Measurements from ENCODE around the gene INPP4A.
"Not testable (repeated sequence)": the region's sequence is repeated elsewhere in the genome, so short reads cannot be mapped to it uniquely, and the experiment has no call there.

INPP4A gene

DNA sequence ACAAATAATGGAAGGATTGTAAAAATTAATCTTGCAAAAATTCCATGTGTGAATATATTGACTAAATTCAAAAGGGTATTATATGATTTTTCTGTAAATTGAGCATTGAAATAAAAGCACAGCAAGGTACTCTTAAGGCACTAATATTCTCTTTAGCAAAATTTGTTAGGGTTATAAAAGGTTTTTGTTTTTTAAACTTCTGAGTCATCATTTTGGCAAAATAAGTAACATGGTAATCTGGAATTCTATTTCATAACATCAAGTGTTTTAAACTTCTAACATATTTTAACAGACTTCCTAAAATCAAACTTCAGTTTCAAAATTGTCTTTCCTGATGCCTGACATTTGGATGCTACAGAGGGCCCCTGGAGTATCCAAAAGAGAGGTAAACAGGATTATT lies 12.5 kb upstream of the INPP4A start:
- H3K27me3 ChIP-seq (ENCODE audit: control insufficient read depth in 3 of 3, insufficient read depth in 3 of 3, low read depth in 1 of 3, low read length in 3 of 3), result no peaks in the 10 kb centered on the region
- no peak overlapping the region for H3K18ac ChIP-seq (ENCODE audit: low read length)
- no peaks in the 10 kb centered on the region for H3K4me1 ChIP-seq (ENCODE audit: control insufficient read depth in 2 of 2, insufficient read depth in 1 of 2, low read depth in 1 of 2, low read length in 2 of 2)
- H3K4ac ChIP-seq (ENCODE audit: low read length), result no peak overlapping the region
- no peak overlapping the region for H3K27ac ChIP-seq (replicated peaks; ENCODE audit: low read length)
- H3K4me3 ChIP-seq (ENCODE audit: low read length in 2 of 2), result no peak overlapping the region
- no peak overlapping the region for H3K14ac ChIP-seq (ENCODE audit: low read length)
- no peak overlapping the region for H2BK12ac ChIP-seq (ENCODE audit: low read length)
- H3K9ac ChIP-seq (ENCODE audit: low read depth, low read length, poor library complexity), result no peak overlapping the region
- no peak overlapping the region for H4K8ac ChIP-seq (ENCODE audit: low read depth, low read length)
- H2BK15ac ChIP-seq (ENCODE audit: low read length), result no peak overlapping the region
- no peak overlapping the region for H2BK5ac ChIP-seq (ENCODE audit: low read length)
- no peak overlapping the region for H4K91ac ChIP-seq (ENCODE audit: low read depth, low read length, poor library complexity)
- no peaks in the 10 kb centered on the region for H3K79me1 ChIP-seq (ENCODE audit: low read depth, low read length)
- no peaks in the 10 kb centered on the region for H3K36me3 ChIP-seq (replicated peaks in 1 of 2; ENCODE audit: control insufficient read depth in 2 of 2, insufficient read depth in 2 of 2, low read length in 2 of 2)
- H2AK5ac ChIP-seq (ENCODE audit: low read depth, low read length), result no peak overlapping the region
- peaks cover 3 to 24% of the 10 kb centered on the region in 2 donors for H3K9me3 ChIP-seq (replicated peaks in 1 of 2; ENCODE audit: control insufficient read depth in 2 of 2, insufficient read depth in 1 of 2, low read depth in 1 of 2, low read length in 2 of 2)
- no peak overlapping the region for H2BK120ac ChIP-seq (ENCODE audit: low read depth, low read length)
- DNase-seq (ENCODE audit: low spot score), result no peak
- H2AFZ ChIP-seq (ENCODE audit: low read length), result no peak overlapping the region
- no peak overlapping the region for H3K4me2 ChIP-seq (ENCODE audit: insufficient read depth, low read length, poor library complexity, severe bottlenecking)
- no peak overlapping the region for H3K23ac ChIP-seq (ENCODE audit: low read depth, low read length, poor library complexity)

DNA sequence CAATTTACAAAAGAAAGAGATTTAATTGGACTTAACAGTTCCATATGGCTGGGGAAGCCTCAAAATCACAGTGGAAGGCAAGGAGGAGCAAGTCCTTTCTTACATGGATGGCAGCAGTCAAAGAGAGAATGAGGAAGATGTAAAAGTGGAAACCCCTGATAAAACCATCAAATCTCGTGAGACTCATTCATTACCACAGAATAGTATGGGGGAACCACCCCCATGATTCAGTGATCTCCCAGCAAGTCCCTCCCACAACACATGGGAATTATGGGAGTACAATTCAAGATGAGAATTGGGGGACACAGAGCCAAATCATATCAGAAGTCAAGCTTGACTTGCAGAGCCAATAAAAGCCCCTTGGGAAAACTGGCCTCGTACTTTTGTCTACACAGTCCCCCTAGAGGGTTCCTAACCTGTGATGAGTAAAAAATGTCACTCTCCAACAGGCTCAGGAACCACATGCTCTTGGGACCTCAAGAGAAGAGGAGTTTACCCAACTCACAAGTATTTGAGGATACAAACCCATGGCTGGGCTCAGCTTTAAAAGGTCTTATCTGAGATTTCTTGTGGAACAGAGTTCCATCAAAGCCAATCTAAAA lies 11.2 kb upstream of the INPP4A start:
- Histone ChIP-seq H2BK5ac (ENCODE audit: low read length) (no peak overlapping the region), H3K79me1 (ENCODE audit: low read depth, low read length) (no peaks in the 10 kb centered on the region), H3K27me3 (ENCODE audit: control insufficient read depth in 3 of 3, insufficient read depth in 3 of 3, low read depth in 1 of 3, low read length in 3 of 3) (no peaks in the 10 kb centered on the region), H3K14ac (ENCODE audit: low read length) (no peak overlapping the region), H2AK5ac (ENCODE audit: low read depth, low read length) (no peak overlapping the region), H2BK15ac (ENCODE audit: low read length) (no peak overlapping the region), H2BK120ac (ENCODE audit: low read depth, low read length) (no peak overlapping the region), H2BK12ac (ENCODE audit: low read length) (no peak overlapping the region), H3K36me3 (replicated peaks in 1 of 2; ENCODE audit: control insufficient read depth in 2 of 2, insufficient read depth in 2 of 2, low read length in 2 of 2) (no peaks in the 10 kb centered on the region), H3K4me1 (ENCODE audit: control insufficient read depth in 2 of 2, insufficient read depth in 1 of 2, low read depth in 1 of 2, low read length in 2 of 2) (no peaks in the 10 kb centered on the region), H3K9ac (ENCODE audit: low read depth, low read length, poor library complexity) (no peak overlapping the region), H3K23ac (ENCODE audit: low read depth, low read length, poor library complexity) (no peak overlapping the region), H3K27ac (replicated peaks; ENCODE audit: low read length) (no peak overlapping the region), H2AFZ (ENCODE audit: low read length) (no peak overlapping the region), H3K4me2 (ENCODE audit: insufficient read depth, low read length, poor library complexity, severe bottlenecking) (no peak overlapping the region), H4K91ac (ENCODE audit: low read depth, low read length, poor library complexity) (no peak overlapping the region), H3K9me3 (replicated peaks in 1 of 2; ENCODE audit: control insufficient read depth in 2 of 2, insufficient read depth in 1 of 2, low read depth in 1 of 2, low read length in 2 of 2) (peaks cover 3 to 22% of the 10 kb centered on the region in 2 donors), H3K4ac (ENCODE audit: low read length) (no peak overlapping the region), H4K8ac (ENCODE audit: low read depth, low read length) (no peak overlapping the region), H3K4me3 (ENCODE audit: low read length in 2 of 2) (no peak overlapping the region), H3K18ac (ENCODE audit: low read length) (no peak overlapping the region)
- DNase-seq (ENCODE audit: low spot score), result no peak
- no CpG with 5 or more reads among the region's 2 CpGs for WGBS, 2 donors (ENCODE audit: extremely low coverage in 2 of 2, insufficient read length in 2 of 2, insufficient replicate concordance in 1 of 2)

DNA sequence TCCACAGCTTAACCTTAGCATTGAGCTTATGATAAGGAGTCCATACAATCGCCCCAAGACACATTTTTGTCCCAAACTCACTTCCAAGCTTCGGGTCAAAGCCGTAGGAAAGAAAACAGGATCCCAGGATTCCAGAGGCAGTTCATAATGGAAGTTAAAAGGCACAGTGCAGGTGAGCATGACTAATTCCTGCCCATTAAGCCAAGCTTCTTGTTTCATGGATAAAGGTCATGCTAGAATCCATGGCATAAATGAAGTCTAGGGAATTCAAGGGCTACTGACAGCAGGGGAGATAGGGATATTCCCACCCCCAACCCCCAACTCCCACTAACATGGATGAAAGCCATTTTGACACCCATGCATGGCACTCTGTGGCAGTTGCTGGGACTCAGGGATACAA lies 10.2 kb upstream of the INPP4A start:
- Histone ChIP-seq H4K8ac (ENCODE audit: low read depth, low read length) (no peak overlapping the region), H3K18ac (ENCODE audit: low read length) (no peak overlapping the region), H2AK5ac (ENCODE audit: low read depth, low read length) (no peak overlapping the region), H3K23ac (ENCODE audit: low read depth, low read length, poor library complexity) (no peak overlapping the region), H4K91ac (ENCODE audit: low read depth, low read length, poor library complexity) (no peak overlapping the region), H3K79me1 (ENCODE audit: low read depth, low read length) (no peaks in the 10 kb centered on the region), H3K14ac (ENCODE audit: low read length) (no peak overlapping the region), H3K4ac (ENCODE audit: low read length) (no peak overlapping the region), H2BK120ac (ENCODE audit: low read depth, low read length) (no peak overlapping the region), H3K36me3 (replicated peaks in 1 of 2; ENCODE audit: control insufficient read depth in 2 of 2, insufficient read depth in 2 of 2, low read length in 2 of 2) (no peaks in the 10 kb centered on the region), H2BK5ac (ENCODE audit: low read length) (no peak overlapping the region), H3K4me2 (ENCODE audit: insufficient read depth, low read length, poor library complexity, severe bottlenecking) (no peak overlapping the region), H3K27ac (replicated peaks; ENCODE audit: low read length) (no peak overlapping the region), H3K4me3 (ENCODE audit: low read length in 2 of 2) (no peak overlapping the region), H2BK15ac (ENCODE audit: low read length) (no peak overlapping the region), H3K9me3 (replicated peaks in 1 of 2; ENCODE audit: control insufficient read depth in 2 of 2, insufficient read depth in 1 of 2, low read depth in 1 of 2, low read length in 2 of 2) (peaks cover 3 to 21% of the 10 kb centered on the region in 2 donors), H2BK12ac (ENCODE audit: low read length) (no peak overlapping the region), H3K4me1 (ENCODE audit: control insufficient read depth in 2 of 2, insufficient read depth in 1 of 2, low read depth in 1 of 2, low read length in 2 of 2) (no peaks in the 10 kb centered on the region), H2AFZ (ENCODE audit: low read length) (no peak overlapping the region), H3K9ac (ENCODE audit: low read depth, low read length, poor library complexity) (no peak overlapping the region), H3K27me3 (ENCODE audit: control insufficient read depth in 3 of 3, insufficient read depth in 3 of 3, low read depth in 1 of 3, low read length in 3 of 3) (no peaks in the 10 kb centered on the region)
- no CpG with 5 or more reads among the region's 3 CpGs for WGBS, 2 donors (ENCODE audit: extremely low coverage in 2 of 2, insufficient read length in 2 of 2, insufficient replicate concordance in 1 of 2)
- no peak for DNase-seq (ENCODE audit: low spot score)

DNA sequence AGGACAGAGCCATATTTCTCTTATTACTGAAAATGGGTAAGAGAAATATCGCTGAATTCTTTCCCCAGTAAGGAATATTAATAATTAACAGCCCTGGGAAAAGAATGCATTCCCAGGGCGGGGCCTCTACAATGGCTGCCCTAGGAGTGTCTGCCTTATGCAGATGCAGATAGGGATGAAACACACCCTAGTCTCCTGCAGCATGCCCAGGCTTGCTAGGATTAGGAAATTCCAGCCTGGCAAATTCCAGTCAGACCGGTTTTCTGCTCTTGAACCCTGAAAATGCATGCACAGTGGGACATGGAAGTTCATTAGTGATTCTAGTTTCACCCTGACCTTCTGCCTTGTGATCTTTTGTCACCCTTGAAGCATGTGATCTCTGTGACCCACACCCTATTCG lies 9.0 kb upstream of the INPP4A start:
- not testable (repeated sequence) for H3K14ac ChIP-seq (ENCODE audit: low read length); H3K23ac ChIP-seq (ENCODE audit: low read depth, low read length, poor library complexity); H3K4me1 ChIP-seq (ENCODE audit: control insufficient read depth in 2 of 2, insufficient read depth in 1 of 2, low read depth in 1 of 2, low read length in 2 of 2); H3K36me3 ChIP-seq (replicated peaks in 1 of 2; ENCODE audit: control insufficient read depth in 2 of 2, insufficient read depth in 2 of 2, low read length in 2 of 2); H3K18ac ChIP-seq (ENCODE audit: low read length); H4K8ac ChIP-seq (ENCODE audit: low read depth, low read length); H2BK5ac ChIP-seq (ENCODE audit: low read length); H4K91ac ChIP-seq (ENCODE audit: low read depth, low read length, poor library complexity); H2BK120ac ChIP-seq (ENCODE audit: low read depth, low read length); H2BK15ac ChIP-seq (ENCODE audit: low read length); DNase-seq (ENCODE audit: low spot score); H3K4ac ChIP-seq (ENCODE audit: low read length); H2BK12ac ChIP-seq (ENCODE audit: low read length); H2AFZ ChIP-seq (ENCODE audit: low read length); H3K79me1 ChIP-seq (ENCODE audit: low read depth, low read length); H3K27me3 ChIP-seq (ENCODE audit: control insufficient read depth in 3 of 3, insufficient read depth in 3 of 3, low read depth in 1 of 3, low read length in 3 of 3); H3K27ac ChIP-seq (replicated peaks; ENCODE audit: low read length); H2AK5ac ChIP-seq (ENCODE audit: low read depth, low read length); H3K9ac ChIP-seq (ENCODE audit: low read depth, low read length, poor library complexity); H3K4me2 ChIP-seq (ENCODE audit: insufficient read depth, low read length, poor library complexity, severe bottlenecking); H3K4me3 ChIP-seq (ENCODE audit: low read length in 2 of 2)
- WGBS, 2 donors (ENCODE audit: extremely low coverage in 2 of 2, insufficient read length in 2 of 2, insufficient replicate concordance in 1 of 2), result no CpG with 5 or more reads among the region's 4 CpGs
- peaks cover 3 to 23% of the 10 kb centered on the region in 2 donors for H3K9me3 ChIP-seq (replicated peaks in 1 of 2; ENCODE audit: control insufficient read depth in 2 of 2, insufficient read depth in 1 of 2, low read depth in 1 of 2, low read length in 2 of 2)
